Body of pancreas (tissue), 4 donors: ENCODE measurements around the gene CCDC33.

Experiments
- POLR2A ChIP-seq, 3 donors: fragments of 450-650 bp; IDR thresholded peaks; one replicate each; pipeline ENCODE4 v1.6.1; 2016; ENCODE audit warnings: antibody characterized with exemption in 3 of 3, mild to moderate bottlenecking in 2 of 3
- TF ChIP-seq, protein P1 (sequence below), 7 experiments: fragments of 450-650 bp in 4 of 7; fragments of 200-600 bp in 3 of 7; sonication (generic) in 3 of 7; IDR thresholded peaks; one replicate each; pipeline ENCODE4 v1.5.1; 2016 to 2019; ENCODE audit warnings: antibody characterized with exemption in 7 of 7

DNA sequence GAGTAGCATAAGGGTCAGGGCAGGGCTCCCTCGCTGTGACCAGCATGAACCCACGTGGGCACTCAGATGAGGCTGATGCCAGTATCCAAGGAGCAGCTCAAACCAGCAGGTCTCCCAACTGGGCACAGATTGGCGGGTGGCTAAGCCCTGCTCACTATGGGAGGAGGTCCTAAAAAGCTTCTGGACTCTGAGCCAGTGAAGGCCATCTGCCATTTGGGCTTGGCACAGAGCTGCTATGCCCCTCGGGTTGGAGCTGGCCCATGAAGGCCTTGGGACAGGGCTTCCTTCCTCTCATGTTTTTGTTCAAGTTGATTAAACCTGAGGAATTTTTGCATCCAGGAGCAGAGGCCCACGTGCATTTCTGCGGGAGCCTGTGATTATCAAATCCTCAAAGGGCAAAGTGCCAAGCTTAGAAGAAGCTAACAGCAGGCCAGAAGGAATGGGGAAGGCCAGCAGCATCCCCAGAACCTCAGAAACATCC, 29.3 kb upstream of the CCDC33 start:
- TF ChIP-seq, protein P1, sequence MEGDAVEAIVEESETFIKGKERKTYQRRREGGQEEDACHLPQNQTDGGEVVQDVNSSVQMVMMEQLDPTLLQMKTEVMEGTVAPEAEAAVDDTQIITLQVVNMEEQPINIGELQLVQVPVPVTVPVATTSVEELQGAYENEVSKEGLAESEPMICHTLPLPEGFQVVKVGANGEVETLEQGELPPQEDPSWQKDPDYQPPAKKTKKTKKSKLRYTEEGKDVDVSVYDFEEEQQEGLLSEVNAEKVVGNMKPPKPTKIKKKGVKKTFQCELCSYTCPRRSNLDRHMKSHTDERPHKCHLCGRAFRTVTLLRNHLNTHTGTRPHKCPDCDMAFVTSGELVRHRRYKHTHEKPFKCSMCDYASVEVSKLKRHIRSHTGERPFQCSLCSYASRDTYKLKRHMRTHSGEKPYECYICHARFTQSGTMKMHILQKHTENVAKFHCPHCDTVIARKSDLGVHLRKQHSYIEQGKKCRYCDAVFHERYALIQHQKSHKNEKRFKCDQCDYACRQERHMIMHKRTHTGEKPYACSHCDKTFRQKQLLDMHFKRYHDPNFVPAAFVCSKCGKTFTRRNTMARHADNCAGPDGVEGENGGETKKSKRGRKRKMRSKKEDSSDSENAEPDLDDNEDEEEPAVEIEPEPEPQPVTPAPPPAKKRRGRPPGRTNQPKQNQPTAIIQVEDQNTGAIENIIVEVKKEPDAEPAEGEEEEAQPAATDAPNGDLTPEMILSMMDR (IDR thresholded peaks at IDR 0.05): no peak
- no peak for TF ChIP-seq POLR2A (IDR thresholded peaks at IDR 0.05)
